Hepatocyte (in vitro differentiated cells): ENCODE measurements around the gene KIRREL3.

Experiments used
- EZH2 ChIP-seq: fragments of 200-600 bp; sonication (generic); IDR thresholded peaks from 2 replicates; pipeline ENCODE4 v1.6.1; 2016; ENCODE audit warnings: antibody characterized with exemption, mild to moderate bottlenecking, borderline replicate concordance
- TF ChIP-seq, protein P1 (sequence below): fragments of 200-600 bp; sonication (generic); IDR thresholded peaks from 2 replicates; pipeline ENCODE4 v1.5.1; 2016; ENCODE audit warnings: antibody characterized with exemption, mild to moderate bottlenecking; ENCODE audit not compliant: poor library complexity

DNA sequence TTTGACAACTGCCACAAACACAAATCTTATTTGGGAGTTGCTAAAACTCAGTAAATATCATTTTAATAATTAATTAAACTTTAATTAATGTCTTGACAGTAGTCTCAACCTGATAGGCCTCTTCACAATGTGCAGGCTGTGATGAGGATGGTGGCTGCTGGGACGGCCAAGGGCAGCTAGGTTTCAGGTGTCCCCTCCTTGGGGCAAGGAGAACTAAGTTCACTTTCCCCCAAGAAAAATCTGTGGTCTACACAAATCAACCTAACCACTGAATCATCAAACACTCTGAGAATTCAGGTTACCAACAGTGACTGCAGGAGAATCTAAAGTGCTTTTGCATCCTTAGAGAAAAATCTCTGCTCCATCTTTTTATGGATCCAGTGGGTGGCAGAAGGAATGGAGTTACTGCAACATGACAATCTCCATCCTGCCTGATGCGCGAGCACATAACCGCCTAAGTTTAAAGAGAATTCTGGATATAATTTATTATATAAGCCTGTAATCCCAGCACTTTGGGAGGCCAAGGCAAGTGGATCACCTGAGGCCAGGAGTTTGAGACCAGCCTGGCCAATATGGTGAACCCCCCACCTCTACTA lies 289.7 kb downstream of the KIRREL3 start:
- TF ChIP-seq, protein P1, sequence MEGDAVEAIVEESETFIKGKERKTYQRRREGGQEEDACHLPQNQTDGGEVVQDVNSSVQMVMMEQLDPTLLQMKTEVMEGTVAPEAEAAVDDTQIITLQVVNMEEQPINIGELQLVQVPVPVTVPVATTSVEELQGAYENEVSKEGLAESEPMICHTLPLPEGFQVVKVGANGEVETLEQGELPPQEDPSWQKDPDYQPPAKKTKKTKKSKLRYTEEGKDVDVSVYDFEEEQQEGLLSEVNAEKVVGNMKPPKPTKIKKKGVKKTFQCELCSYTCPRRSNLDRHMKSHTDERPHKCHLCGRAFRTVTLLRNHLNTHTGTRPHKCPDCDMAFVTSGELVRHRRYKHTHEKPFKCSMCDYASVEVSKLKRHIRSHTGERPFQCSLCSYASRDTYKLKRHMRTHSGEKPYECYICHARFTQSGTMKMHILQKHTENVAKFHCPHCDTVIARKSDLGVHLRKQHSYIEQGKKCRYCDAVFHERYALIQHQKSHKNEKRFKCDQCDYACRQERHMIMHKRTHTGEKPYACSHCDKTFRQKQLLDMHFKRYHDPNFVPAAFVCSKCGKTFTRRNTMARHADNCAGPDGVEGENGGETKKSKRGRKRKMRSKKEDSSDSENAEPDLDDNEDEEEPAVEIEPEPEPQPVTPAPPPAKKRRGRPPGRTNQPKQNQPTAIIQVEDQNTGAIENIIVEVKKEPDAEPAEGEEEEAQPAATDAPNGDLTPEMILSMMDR: no peak
- TF ChIP-seq EZH2: no peak
